Vagina (tissue), 2 donors: ENCODE results near the gene RTL1.

Source experiments
- CTCF ChIP-seq, 3 experiments: fragments of 450-650 bp in 2 of 3; fragments of 200-600 bp in 1 of 3; sonication (generic) in 1 of 3; IDR thresholded peaks; one replicate each; pipeline ENCODE4 v1.5.1; 2017 to 2019; ENCODE audit warnings: antibody characterized with exemption in 3 of 3, mild to moderate bottlenecking in 2 of 3, moderate library complexity in 2 of 3
- POLR2AphosphoS5 ChIP-seq, 2 donors: sonication (generic); formaldehyde crosslinking; IDR thresholded peaks; one replicate each; pipeline ENCODE4 v1.9.0; 2017; ENCODE audit warnings: antibody characterized with exemption in 2 of 2, mild to moderate bottlenecking in 2 of 2, low read depth in 1 of 2; ENCODE audit not compliant: insufficient read depth in 1 of 2

- no peak for TF ChIP-seq CTCF (IDR thresholded peaks at IDR 0.05)
- no peak for TF ChIP-seq POLR2AphosphoS5 (IDR thresholded peaks at IDR 0.05; ENCODE audit: insufficient read depth in 1 of 2, low read depth in 1 of 2)
These were observed 4.3 kb downstream of the RTL1 start for GRCh38 chr14:100898935-100899883.
